GM19467 (cell line): ENCODE data around the gene SRPK2.

ENCODE experiments used
- ATAC-seq: cut with Tn5 transposase; IDR thresholded peaks from one replicate; pipeline ENCODE4 v1.9.1; 2021; ENCODE audit warnings: mild to moderate bottlenecking, moderate library complexity; ENCODE audit not compliant: unreplicated experiment

The SRPK2 gene

DNA sequence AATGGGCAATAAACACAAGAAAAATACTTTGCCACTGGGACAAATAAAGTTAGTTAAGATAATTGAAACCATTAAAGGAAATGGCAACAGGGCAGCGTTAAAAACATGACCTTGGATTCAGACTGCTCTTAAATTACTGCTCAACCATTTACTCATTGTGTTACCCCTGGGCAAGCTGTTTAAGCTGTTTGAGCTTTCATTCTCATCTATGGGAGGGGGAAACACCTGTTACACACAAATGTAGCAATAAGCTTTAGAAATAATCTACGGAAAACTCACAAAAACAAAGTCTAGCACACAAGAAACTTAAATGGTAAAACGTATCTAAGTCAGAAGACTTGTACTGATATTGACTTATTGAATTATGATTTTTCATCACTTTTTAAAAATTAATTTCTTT is 237.6 kb downstream of the SRPK2 start:
- ATAC-seq = no peak

DNA sequence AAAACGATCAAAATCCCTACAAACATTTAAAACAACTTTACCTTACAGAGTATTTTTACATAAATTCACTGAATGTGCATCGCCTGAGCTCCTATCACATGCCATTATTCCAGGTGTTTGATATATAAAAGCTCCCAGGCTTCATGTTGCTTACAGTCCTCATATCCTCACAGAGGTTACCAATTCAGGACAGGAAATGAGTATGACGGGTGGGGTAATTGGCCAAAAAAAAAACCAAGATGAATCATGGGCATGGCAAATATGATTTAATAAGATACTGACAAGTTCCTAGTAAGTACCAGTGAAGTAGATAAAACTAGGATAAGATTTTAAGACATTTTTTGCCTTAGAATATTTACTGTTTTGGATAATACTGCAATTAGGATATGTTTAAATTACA is 238.9 kb downstream of the SRPK2 start:
- no peak for ATAC-seq

DNA sequence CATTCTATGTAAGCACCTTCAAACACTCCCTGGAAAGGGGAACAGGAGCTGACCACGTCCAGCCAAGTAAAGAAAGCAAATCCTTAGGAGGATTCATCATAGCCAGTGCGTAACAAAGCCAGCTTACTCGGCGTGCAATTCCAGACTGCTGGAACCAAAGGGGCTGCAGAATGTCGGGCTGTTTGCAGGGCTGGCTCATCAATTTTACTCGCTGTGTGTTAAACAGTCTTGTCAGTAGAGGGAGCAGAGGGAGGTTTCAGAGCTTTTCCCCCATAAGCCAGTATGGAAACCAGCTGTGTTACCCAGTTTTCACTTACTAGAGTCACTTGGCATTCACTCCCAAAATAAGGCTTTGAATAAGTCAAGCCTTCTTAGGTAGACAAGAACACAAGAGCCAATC is 247.7 kb downstream of the SRPK2 start:
- no peak for ATAC-seq

DNA sequence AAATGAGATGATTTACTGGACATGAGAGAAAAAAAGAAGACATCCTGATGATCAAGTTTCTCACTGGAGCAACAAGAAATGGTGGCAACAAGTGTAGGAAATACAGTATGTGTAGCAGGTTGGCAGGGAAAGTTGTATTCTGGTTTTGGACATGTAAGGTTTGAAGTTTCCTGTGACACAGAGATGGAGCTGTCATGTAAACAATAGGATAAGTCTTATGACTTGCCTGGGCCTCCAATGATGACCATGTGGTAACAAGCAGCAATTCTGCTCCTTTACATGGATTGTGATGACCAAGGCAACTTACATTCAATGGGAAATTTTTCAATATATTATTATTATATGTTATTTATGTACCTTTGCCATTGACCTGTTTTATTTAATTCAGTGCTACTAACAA is 249.3 kb downstream of the SRPK2 start:
- no peak for ATAC-seq

DNA sequence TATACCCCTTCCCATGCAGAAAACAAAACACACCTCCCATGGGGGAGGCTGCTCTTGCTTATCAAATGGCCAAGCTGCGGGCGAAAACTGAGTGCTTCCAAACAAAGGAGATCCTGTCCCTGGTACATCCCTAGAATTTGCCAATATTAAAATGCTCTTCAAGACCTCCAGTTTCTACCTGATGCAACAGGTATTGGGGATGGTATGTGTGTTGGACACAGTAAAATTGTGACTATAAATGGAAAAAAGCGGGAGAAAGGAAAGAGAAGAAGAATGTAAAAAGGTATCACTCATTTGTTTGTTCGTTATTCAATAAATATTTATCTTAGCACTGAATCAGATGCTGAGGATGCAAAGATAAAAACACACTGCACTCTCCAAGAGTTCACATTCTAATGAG is 250.8 kb downstream of the SRPK2 start:
- ATAC-seq = no peak

DNA sequence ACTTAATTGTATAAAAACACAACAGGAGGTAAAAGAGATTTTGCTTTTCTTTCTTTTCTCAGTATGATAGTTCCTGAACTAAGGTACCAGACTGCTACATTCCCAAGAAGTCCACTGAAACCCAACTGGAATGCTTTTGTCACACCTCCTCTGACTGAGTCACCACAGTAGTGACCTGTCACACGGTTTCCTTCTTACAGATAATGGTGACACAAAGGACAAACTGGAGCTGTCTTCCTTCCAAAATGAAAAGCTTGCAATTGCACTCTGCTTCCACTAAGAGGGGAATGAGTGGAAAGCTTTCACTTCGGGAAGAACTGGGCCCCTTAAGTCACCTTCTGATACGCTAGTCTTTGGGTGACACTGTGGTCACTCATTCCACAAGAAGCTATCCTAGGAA is 252.5 kb downstream of the SRPK2 start:
- ATAC-seq = no peak

DNA sequence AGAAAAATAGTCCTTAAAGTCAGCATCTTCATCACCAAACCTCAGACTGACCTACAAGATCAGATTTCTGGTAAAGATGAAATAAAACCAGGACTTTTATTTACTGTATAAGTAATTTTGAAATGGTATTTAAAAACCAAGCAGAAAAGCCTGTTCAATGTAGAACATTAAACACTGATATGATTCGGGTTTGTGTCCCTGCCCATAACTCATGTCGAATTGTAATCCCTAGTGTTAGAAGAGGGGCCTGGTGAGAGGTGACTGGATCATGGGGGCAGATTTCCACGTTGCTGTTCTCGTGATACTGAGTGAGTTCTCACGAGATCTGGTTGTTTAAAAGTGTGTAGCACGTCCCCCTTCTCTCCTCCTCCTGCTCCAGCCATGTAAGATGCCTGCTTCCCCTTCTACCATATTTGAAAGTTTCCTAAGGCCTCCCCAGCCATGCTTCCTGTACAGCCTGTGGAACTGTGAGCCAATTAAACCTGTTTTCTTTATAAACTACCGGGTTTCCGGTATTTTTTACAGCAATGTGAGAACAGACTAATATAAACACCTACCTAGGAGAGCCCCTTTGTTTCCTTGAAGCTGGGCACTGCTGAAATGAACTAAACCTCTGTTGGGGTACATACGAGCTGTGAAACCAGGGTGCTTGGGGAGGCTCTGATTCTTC is 254.6 kb downstream of the SRPK2 start:
- no peak for ATAC-seq

DNA sequence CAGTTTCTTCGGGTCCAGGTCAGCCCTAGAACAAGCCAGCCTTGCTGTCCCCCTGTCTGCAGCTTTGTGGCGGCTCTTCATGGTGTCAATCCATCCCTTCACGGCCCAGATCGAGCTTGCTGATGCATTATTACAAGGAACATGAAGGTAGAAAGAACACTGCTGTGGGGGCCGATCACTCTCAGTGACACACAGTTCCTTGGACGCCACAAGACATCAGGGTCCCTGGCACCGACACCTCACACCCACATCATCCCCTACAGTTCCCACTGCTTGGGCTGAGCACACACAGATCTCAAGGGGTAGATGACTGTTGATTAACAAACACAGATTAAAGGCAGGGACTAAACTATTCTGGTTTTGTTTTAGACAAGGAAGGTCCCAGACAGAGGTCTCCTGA is 255.4 kb downstream of the SRPK2 start:
- no peak for ATAC-seq

DNA sequence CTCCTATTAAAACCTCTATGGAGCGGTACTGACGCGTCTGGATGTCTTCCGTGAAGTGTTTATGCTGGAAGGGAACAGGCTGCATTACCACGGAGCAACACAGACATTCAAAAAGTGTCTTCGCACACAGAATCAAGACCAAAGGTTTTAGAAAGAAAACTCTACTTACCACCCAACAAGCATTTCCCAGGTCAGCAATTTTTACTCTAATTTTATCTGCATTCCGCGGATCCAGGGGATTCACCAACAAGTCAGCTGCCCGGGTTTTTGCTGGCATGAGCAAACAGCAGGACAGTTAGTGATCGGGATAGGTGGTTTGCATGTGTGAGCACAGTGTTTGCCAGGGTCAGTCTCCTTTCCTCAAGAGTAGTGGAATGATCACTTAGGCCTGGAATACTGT is 255.9 kb downstream of the SRPK2 start:
- ATAC-seq = no peak

DNA sequence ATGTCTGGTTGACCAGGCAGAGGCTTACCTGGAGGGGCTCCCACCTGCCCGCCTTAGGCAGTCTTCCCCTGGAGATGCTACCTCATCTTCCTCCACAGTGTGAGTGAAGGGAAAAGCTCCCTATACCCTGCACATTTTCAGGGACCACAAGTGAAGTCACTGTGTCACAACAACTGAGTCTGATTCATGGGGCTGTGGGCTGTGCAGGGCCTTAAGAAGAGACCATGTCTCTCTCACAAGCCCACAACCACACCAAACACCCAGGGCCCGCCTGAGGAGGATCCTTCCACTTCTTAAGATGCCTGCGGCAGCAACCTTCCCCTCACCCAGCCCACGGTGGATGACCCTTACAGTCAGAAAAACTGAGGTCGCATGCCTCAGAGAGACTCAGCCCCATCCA is 256.4 kb downstream of the SRPK2 start:
- ATAC-seq = no peak

DNA sequence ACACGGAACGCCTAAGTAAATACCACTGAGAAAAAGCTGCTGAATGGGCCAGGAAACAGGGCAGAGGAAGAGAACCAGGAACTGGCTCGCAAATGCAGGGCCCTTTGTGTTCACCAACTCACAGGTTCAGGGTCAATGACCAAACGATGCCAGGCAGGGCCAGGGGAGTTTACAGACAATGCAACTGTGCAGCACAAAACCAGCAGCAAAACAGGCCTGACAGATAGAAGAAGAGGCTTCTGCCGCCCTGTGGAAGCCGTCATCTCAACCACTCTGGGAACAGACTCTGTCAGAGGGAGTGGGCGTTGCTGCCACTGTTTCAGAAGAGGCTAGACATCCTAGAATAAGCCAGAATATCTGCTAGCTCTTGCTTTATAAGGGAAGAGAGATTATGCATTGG is 256.8 kb downstream of the SRPK2 start:
- no peak for ATAC-seq

DNA sequence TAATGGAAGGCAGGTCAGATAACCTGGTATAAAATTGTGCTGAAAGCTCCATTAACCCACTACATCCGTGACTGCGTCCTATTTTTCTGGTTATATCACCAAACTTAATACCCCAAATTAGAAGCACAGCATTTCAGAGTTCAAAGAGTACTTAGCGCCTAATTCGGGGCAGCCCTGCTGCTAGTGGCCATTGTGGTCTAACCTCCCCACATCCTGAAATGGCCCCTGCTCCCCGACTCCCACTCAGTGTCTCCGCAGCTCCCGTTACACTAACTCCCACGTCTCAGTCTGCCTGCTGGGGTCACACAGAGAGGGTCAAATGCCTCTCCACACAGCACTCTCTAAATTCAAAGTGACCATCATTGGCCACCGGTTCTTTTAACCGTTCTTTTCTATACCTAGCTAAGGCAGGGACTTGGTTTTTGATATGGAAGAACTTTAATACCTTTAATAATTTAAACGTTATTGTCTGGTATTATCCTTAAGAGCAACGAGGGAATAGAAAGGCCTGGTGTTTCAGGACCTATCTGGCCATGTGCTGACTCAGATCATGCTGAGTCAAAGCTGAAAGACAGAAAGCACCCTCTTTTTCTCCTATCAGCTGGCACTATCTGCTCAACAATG is 257.6 kb downstream of the SRPK2 start:
- ATAC-seq = no peak

DNA sequence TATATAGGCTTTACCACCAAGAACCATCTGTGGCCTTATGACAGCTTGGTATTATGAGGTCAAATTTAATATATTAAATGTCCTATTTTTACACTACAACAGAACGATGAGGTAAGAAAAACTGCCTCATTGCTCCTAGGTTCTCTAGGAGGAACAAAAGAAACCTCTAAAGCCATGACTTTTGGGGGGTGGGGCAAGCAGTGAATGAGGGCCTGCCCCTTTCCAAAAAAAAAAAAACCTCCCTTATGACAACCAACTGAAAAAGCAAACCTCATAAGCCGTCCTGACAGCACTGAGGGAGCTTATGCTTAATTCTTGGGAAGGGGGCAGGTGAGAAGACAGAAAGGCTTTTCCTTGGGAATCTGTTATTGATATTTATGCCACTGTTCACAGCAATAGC is 258.1 kb downstream of the SRPK2 start:
- ATAC-seq = no peak

DNA sequence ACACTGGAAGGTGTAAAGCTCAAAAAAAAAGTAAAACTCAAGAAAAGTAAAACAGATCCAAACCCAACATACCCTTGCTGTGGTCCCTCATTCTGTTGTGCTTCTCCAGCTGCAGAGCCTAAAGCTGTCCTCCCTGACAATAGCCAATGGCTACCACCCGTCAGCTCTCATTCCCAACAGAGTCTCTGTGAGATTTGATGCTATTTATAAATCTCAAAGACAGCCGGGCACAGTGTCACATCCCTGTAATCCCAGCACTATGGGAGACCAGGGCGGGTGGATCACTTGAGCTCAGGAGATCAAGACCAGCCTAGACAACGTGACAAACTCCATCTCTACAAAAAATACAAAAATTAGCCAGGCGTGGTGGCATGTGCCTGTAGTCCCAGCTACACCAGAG is 258.7 kb downstream of the SRPK2 start:
- no peak for ATAC-seq

DNA sequence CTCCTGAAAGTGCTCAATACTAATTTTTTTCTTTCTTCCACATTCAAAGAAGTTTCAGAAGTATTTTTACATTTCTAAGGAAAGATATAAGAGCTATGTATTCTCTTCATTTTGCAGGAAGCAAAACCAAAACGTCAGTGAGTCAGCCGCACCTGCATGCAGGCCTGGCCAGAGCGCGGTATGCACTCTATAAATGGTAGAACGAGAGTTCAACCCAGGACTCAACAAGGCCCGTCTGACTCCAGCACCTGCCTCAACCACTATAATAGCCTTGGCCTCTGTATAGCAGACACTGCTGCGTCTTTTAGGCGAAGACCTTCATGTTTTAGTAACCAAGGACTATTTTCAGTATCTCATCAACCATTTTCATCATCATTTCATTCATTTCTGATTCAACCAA is 261.5 kb downstream of the SRPK2 start:
- no peak for ATAC-seq

DNA sequence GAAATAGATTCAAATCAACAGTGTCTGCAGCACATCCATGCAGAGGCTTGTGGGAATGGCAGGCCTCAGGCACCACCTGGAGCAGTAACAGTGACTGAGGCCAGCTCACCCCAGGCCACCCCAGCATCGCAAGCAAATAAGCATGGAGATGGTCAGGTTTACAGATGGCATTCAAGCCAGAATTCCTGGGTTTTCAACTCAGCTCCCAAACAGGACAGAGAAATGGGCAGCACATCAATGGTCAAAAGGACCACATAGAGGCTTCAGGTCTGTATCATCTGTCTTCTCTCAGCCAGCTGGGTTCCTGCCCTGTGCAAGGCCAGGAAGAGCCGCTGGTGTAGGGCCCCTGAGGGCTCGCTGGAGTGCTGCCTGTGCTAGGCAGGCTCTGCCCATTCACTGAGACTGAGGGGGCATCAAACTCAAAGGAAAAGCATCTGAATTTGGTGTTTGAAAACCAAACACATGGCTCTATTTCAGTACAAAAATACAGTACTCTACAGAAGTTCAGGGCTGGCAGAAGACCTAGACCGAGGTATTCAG is 262.2 kb downstream of the SRPK2 start:
- no peak for ATAC-seq

DNA sequence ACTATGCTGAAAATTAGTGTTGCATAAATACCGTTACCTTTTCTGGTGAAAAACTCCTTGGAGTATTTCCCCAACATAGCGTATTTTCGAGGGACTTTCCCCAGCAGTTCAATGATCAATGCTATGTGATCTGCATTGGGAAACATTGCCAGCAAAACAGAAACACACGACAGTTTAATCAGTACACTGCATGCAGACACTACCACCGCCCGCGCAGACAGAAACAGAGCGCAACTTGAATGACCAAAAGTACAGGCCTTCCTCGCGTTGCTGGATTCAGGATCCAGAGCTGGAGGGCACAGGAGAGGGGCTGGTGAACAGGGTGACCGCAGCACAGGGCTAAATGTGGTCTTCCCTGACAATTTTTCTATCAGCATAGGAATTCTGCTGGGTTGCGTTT is 263.0 kb downstream of the SRPK2 start:
- no peak for ATAC-seq

DNA sequence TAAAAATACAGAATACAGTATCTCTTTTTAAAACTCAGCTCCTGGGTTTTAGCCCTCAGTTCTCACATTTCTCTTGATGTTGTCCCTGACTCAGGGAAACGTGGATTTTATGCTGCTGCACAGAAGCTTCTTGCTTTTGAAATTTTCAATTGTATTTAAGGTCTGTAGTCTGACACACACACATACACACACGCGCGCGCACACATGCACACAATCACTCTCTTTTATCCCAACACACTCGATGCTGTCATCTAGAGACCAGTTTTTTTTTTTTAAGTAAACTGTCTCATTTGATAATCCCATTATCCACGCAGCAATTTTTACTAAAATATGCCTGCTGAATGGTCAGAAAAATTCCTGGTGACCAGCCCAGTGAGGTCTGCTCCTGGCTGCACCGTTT is 266.1 kb downstream of the SRPK2 start:
- ATAC-seq = no peak

DNA sequence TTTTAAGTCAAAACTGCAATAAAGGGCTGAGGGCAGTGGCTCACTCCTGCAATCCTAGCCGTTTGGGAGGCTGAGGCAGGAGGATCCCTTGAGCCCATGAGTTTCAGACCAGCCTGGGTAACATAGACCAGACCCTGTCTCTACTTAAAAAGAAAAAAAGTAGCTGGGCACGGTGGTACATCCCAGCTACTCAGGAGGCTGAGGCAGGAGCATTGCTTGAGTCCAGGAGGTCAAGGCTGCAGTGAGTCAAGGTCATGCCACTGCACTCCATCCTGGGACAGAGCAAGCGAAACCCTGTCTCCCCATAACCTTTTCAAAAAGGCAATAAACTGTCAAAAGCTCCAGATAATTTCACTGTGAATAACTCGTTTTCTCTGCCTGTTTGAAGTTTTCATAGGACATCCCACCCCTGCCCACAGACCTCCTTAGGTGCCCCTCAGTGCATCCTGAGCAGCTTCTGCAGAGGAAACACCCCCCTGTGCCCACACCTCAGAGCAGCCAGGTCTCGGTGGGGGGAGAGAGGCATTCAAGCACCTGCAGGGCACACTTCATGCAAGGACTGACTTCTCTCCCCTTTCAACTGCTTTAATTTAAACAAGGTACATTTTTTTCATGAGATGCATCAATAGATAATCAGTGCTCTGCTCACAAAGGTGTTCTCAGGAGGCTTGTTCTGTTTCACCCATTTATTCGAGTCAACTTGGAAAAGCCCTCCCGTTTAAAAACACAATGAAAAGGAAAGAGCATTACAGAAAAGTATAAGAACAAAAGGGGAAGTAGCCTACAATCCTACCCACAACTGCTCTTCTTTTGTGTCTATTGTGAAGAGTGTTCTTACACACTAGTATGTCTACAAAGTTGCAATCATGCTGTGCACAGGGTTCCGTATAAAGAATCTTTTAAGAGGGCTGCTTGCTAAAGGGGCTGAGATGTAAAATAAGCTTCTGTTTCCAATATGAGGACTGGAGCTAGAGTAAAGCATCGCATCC is 269.8 kb downstream of the SRPK2 start:
- ATAC-seq = no peak

DNA sequence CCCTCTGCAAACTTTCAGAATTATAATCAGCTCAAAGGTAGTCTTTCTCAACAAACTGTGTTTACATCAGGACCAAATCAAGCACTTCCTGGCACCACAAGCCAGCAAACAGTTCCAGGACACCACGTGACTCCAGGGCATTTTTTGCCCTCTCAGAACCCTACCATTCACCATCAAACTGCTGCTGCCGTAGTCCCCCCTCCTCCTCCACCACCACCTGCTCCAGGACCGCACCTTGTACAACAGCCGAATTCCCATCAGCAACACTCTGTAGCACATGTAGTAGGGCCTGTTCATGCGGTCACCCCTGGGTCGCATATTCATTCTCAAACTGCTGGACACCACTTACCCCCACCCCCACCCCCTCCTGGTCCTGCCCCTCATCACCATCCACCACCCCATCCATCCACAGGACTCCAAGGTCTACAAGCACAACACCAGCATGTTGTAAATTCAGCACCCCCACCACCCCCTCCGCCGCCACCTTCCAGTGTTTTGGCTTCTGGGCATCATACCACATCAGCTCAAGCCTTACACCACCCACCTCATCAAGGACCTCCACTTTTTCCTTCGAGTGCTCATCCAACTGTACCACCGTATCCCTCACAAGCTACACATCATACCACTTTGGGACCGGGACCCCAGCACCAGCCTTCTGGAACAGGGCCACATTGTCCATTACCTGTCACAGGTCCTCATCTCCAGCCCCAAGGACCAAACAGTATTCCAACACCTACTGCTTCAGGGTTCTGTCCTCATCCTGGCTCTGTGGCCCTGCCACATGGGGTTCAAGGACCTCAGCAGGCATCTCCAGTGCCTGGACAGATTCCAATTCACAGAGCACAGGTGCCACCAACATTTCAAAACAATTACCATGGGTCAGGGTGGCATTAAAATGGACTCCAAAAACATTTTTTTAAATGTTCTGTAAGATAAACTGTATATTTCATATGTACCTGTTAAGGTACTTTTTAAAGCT is 276.0 kb downstream of the SRPK2 start:
- no peak for ATAC-seq
